MG63 (cell line): ENCODE measurements around the gene ZNF530. TPM values are rescaled to one million over a fixed set of nuclear protein-coding genes. Genes with fewer than 3 reads are reported as not detected.

ENCODE experiments used
- DNase-seq: peaks from one replicate; pipeline ENCODE4 v3.0.0-alpha.2; 2020
- H3K27me3 ChIP-seq: fragments of 250-450 bp; sonication (Bioruptor Pico); 2 replicates; pipeline ENCODE4 v1.5.1; 2020; ENCODE audit warnings: mild to moderate bottlenecking, moderate library complexity
- H3K36me3 ChIP-seq: fragments of 250-450 bp; sonication (Bioruptor Pico); 2 replicates; pipeline ENCODE4 v1.5.1; 2020; ENCODE audit warnings: mild to moderate bottlenecking, moderate library complexity
- H3K4me3 ChIP-seq: fragments of 250-450 bp; sonication (Bioruptor Pico); 2 replicates; pipeline ENCODE4 v1.5.1; 2020; ENCODE audit warnings: mild to moderate bottlenecking, moderate library complexity
- H3K9me3 ChIP-seq: fragments of 250-450 bp; sonication (Bioruptor Pico); 2 replicates; pipeline ENCODE4 v1.5.1; 2020; ENCODE audit warnings: mild to moderate bottlenecking, moderate library complexity
- total RNA-seq: library from RNA; depleted of rRNA; stranded (reverse); fragments of >200 nt; shearing (Covaris generic); gene quantifications from 2 replicates; pipeline ENCODE4 v1.2.3, GENCODE V29; 2014; ENCODE audit warnings: low replicate concordance; rRNA removed

ZNF530 gene
- total RNA-seq, 1 experiment from 2014 or later = 9.4 TPM

- no peaks in the 10 kb centered on the region; the same call in 1 of the 2 replicates for H3K27me3 ChIP-seq
- DNase-seq = no peak
- no peak overlapping the region for H3K4me3 ChIP-seq
- H3K36me3 ChIP-seq = no peaks in the 10 kb centered on the region
- no peaks in the 10 kb centered on the region for H3K9me3 ChIP-seq
These were observed 54.0 kb downstream of the ZNF530 start for GRCh38 chr19:57653689-57654088.

GRCh38 chr19:57655443-57655842, 55.8 kb downstream of the ZNF530 start:
- H3K4me3 ChIP-seq = no peak overlapping the region
- peaks cover 4% of the 10 kb centered on the region for H3K27me3 ChIP-seq
- H3K36me3 ChIP-seq = no peaks in the 10 kb centered on the region
- H3K9me3 ChIP-seq = no peaks in the 10 kb centered on the region
- DNase-seq = no peak

GRCh38 chr19:57656346-57656745, 56.7 kb downstream of the ZNF530 start:
- H3K36me3 ChIP-seq = no peaks in the 10 kb centered on the region
- DNase-seq = no peak
- no peaks in the 10 kb centered on the region for H3K9me3 ChIP-seq
- H3K27me3 ChIP-seq = peaks cover 4% of the 10 kb centered on the region
- no peak overlapping the region for H3K4me3 ChIP-seq

Other genes with a start within 250 kb of the ZNF530 start
- 10.6 and 11.9 TPM in 2 replicates for gene ZNF304, start 248.6 kb upstream of the ZNF530 start, total RNA-seq
- gene TRAPPC2B, start 236.3 kb upstream of the ZNF530 start, total RNA-seq = 13.6 and 42.5 TPM in 2 replicates
- 6.5 and 10.6 TPM in 2 replicates for gene ZNF547, start 236.3 kb upstream of the ZNF530 start, total RNA-seq
- 7.7 and 17.8 TPM in 2 replicates for gene ZNF548, start 210.0 kb upstream of the ZNF530 start, total RNA-seq
- gene ZNF17, start 188.7 kb upstream of the ZNF530 start, total RNA-seq = 7.9 and 15.9 TPM in 2 replicates
- 15.6 and 15.9 TPM in 2 replicates for gene ZNF749, start 164.6 kb upstream of the ZNF530 start, total RNA-seq
- not detected in 2 replicates for gene VN1R1, start 142.7 kb upstream of the ZNF530 start, total RNA-seq
- 3.3 and 4.7 TPM in 2 replicates for gene ZNF772, start 122.3 kb upstream of the ZNF530 start, total RNA-seq
- 8.7 and 26.1 TPM in 2 replicates for gene ZNF419, start 112.1 kb upstream of the ZNF530 start, total RNA-seq
- 8.6 and 22.8 TPM in 2 replicates for gene ZNF773, start 99.9 kb upstream of the ZNF530 start, total RNA-seq
- gene ZNF549, start 72.5 kb upstream of the ZNF530 start, total RNA-seq = 2.2 and 5.0 TPM in 2 replicates
- 4.2 and 5.1 TPM in 2 replicates for gene ZNF550, start 40.0 kb upstream of the ZNF530 start, total RNA-seq
- 7.7 and 9.1 TPM in 2 replicates for gene ZNF416, start 21.0 kb upstream of the ZNF530 start, total RNA-seq
- not detected in 2 replicates for gene ZIK1, start 15.7 kb upstream of the ZNF530 start, total RNA-seq
- gene ZNF134, start 14.4 kb downstream of the ZNF530 start, total RNA-seq = 5.0 and 14.1 TPM in 2 replicates
- 2.5 and 4.5 TPM in 2 replicates for gene ZNF211, start 33.3 kb downstream of the ZNF530 start, total RNA-seq
- not detected in 2 replicates for gene ZSCAN4, start 69.0 kb downstream of the ZNF530 start, total RNA-seq
- 4.6 and 41.6 TPM in 2 replicates for gene ZNF551, start 82.1 kb downstream of the ZNF530 start, total RNA-seq
- gene ZNF154, start 109.3 kb downstream of the ZNF530 start, total RNA-seq = not detected in 2 replicates
- gene ZNF671, start 127.7 kb downstream of the ZNF530 start, total RNA-seq = 1.4 TPM in 1 of 2 replicates, not detected in the other
- 7.7 and 10.0 TPM in 2 replicates for gene ZNF776, start 146.9 kb downstream of the ZNF530 start, total RNA-seq
- 3.3 and 5.7 TPM in 2 replicates for gene ZNF586, start 169.8 kb downstream of the ZNF530 start, total RNA-seq
- 2.6 and 4.2 TPM in 2 replicates for gene ZNF552, start 215.0 kb downstream of the ZNF530 start, total RNA-seq
- 4.6 and 7.6 TPM in 2 replicates for gene ZNF587B, start 230.4 kb downstream of the ZNF530 start, total RNA-seq
- 7.6 and 8.9 TPM in 2 replicates for gene ZNF587, start 250.0 kb downstream of the ZNF530 start, total RNA-seq